ENCODE data around the gene HPGD.

DNA sequence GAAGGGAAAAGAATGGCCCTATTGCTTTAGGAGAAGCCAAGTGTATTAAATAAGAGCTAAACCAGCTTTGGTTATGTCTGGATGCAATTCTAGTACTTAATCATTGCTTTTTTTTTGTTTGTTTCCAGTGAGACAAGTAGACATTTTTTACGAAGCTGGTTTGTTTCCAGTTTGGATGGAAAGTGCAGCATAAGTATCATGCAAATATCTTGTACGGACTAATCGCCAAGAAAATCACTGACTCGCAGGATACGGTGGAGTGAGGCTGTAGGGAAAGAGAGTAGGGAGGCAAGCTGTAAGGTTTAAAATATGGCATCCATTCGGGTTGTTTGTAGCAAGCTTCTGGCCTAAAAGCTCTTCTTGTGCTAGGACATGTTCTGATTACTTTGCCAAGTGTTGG, 64.8 kb downstream of the HPGD start:
- TF ChIP-seq NCOA1 (IDR thresholded peaks at IDR 0.05; ENCODE audit: low read depth) (no peak), ZFX (CRISPR knock-in tag; IDR thresholded peaks at IDR 0.05) (no peak), TAF1 (IDR thresholded peaks at IDR 0.05; ENCODE audit: control insufficient read depth, extremely low read depth, insufficient read depth, low read length, severe bottlenecking) (no peak), POLR2A (conservative IDR thresholded peaks at IDR 0.05) (no peak), HSF4 (CRISPR knock-in tag; IDR thresholded peaks at IDR 0.05; ENCODE audit: borderline replicate concordance) (no peak), NFXL1 (CRISPR knock-in tag; IDR thresholded peaks at IDR 0.05) (no peak), NFATC3 (IDR thresholded peaks at IDR 0.05) (no peak), JUND (IDR thresholded peaks at IDR 0.05; ENCODE audit: borderline replicate concordance, low read depth, low read length) (no peak), JUND (tag; IDR thresholded peaks at IDR 0.05; ENCODE audit: borderline replicate concordance, low read depth, low read length) (no peak)
- TF ChIP-seq, protein P1, sequence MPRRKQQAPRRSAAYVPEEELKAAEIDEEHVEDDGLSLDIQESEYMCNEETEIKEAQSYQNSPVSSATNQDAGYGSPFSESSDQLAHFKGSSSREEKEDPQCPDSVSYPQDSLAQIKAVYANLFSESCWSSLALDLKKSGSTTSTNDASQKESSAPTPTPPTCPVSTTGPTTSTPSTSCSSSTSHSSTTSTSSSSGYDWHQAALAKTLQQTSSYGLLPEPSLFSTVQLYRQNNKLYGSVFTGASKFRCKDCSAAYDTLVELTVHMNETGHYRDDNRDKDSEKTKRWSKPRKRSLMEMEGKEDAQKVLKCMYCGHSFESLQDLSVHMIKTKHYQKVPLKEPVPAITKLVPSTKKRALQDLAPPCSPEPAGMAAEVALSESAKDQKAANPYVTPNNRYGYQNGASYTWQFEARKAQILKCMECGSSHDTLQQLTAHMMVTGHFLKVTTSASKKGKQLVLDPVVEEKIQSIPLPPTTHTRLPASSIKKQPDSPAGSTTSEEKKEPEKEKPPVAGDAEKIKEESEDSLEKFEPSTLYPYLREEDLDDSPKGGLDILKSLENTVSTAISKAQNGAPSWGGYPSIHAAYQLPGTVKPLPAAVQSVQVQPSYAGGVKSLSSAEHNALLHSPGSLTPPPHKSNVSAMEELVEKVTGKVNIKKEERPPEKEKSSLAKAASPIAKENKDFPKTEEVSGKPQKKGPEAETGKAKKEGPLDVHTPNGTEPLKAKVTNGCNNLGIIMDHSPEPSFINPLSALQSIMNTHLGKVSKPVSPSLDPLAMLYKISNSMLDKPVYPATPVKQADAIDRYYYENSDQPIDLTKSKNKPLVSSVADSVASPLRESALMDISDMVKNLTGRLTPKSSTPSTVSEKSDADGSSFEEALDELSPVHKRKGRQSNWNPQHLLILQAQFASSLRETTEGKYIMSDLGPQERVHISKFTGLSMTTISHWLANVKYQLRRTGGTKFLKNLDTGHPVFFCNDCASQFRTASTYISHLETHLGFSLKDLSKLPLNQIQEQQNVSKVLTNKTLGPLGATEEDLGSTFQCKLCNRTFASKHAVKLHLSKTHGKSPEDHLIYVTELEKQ (CRISPR knock-in tag; IDR thresholded peaks at IDR 0.05) = no peak
- TF ChIP-seq, protein P2, sequence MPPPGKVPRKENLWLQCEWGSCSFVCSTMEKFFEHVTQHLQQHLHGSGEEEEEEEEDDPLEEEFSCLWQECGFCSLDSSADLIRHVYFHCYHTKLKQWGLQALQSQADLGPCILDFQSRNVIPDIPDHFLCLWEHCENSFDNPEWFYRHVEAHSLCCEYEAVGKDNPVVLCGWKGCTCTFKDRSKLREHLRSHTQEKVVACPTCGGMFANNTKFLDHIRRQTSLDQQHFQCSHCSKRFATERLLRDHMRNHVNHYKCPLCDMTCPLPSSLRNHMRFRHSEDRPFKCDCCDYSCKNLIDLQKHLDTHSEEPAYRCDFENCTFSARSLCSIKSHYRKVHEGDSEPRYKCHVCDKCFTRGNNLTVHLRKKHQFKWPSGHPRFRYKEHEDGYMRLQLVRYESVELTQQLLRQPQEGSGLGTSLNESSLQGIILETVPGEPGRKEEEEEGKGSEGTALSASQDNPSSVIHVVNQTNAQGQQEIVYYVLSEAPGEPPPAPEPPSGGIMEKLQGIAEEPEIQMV (tag; conservative IDR thresholded peaks at IDR 0.05; ENCODE audit: low read depth) = no peak
- TF ChIP-seq, protein P3, sequence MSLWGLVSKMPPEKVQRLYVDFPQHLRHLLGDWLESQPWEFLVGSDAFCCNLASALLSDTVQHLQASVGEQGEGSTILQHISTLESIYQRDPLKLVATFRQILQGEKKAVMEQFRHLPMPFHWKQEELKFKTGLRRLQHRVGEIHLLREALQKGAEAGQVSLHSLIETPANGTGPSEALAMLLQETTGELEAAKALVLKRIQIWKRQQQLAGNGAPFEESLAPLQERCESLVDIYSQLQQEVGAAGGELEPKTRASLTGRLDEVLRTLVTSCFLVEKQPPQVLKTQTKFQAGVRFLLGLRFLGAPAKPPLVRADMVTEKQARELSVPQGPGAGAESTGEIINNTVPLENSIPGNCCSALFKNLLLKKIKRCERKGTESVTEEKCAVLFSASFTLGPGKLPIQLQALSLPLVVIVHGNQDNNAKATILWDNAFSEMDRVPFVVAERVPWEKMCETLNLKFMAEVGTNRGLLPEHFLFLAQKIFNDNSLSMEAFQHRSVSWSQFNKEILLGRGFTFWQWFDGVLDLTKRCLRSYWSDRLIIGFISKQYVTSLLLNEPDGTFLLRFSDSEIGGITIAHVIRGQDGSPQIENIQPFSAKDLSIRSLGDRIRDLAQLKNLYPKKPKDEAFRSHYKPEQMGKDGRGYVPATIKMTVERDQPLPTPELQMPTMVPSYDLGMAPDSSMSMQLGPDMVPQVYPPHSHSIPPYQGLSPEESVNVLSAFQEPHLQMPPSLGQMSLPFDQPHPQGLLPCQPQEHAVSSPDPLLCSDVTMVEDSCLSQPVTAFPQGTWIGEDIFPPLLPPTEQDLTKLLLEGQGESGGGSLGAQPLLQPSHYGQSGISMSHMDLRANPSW (CRISPR knock-in tag; IDR thresholded peaks at IDR 0.05) = no peak
